Kidney (tissue), 14 donors: ENCODE data around the gene PAPOLB. TPM values are rescaled to one million over a fixed set of nuclear protein-coding genes. Genes with fewer than 3 reads are reported as not detected.

Experiments
- DNase-seq, 5 donors: peaks; one replicate each; pipeline ENCODE4 v3.0.0-alpha.2; 2013 to 2020
- FAIRE-seq: peaks from 2 replicates; lab custom pipeline; 2012; peaks lifted over from hg19 to GRCh38; lab: Jason Lieb, UNC
- H3K27ac ChIP-seq, 2 donors: one replicate each; pipeline ENCODE4 v1.7.0; 2013; ENCODE audit warnings: low read depth in 2 of 2, low read length in 2 of 2, inconsistent platforms in 1 of 2
- H3K27me3 ChIP-seq: one replicate; pipeline ENCODE4 v1.7.1; 2013; ENCODE audit warnings: low read length, inconsistent platforms; ENCODE audit not compliant: control insufficient read depth, insufficient read depth
- H3K36me3 ChIP-seq, 3 donors: one replicate each; pipeline versions ENCODE4 v1.7.0 to v1.7.1; 2013; ENCODE audit warnings: low read length in 3 of 3, control low read depth in 1 of 3, inconsistent platforms in 1 of 3; ENCODE audit not compliant: insufficient read depth in 3 of 3, control insufficient read depth in 2 of 3
- H3K4me1 ChIP-seq, 3 donors: one replicate each; pipeline versions ENCODE4 v1.7.0 to v1.7.1; 2013; ENCODE audit warnings: low read length in 3 of 3, inconsistent platforms in 1 of 3, low read depth in 1 of 3; ENCODE audit not compliant: control insufficient read depth in 2 of 3, insufficient read depth in 2 of 3
- H3K4me3 ChIP-seq, 3 donors: one replicate each; pipeline versions ENCODE4 v1.7.0 to v1.8.1; 2013; ENCODE audit warnings: low read length in 3 of 3, control low read depth in 1 of 3, inconsistent platforms in 1 of 3
- H3K9ac ChIP-seq, 3 donors: one replicate each; pipeline versions ENCODE4 v1.7.0 to v1.7.1; 2013; ENCODE audit warnings: low read length in 3 of 3, control low read depth in 1 of 3, inconsistent platforms in 1 of 3
- H3K9me3 ChIP-seq, 3 donors: one replicate each; pipeline versions ENCODE4 v1.7.0 to v1.7.1; 2013; ENCODE audit warnings: low read length in 3 of 3, control low read depth in 1 of 3, inconsistent platforms in 1 of 3; ENCODE audit not compliant: control insufficient read depth in 2 of 3, insufficient read depth in 1 of 3
- CTCF ChIP-seq: IDR thresholded peaks from 3 replicates; pipeline ENCODE4 v1.5.1; 2012; ENCODE audit warnings: mild to moderate bottlenecking, moderate library complexity, borderline replicate concordance; ENCODE audit not compliant: insufficient read depth; ENCODE audit errors: extremely low read depth
- intact Hi-C: fragments of 100-400 bp; cut with DNase I; formaldehyde crosslinking; loops from one replicate; pipeline ENCODE4 v1.11.1; 2022
- polyA plus RNA-seq: library from polyadenylated mRNA; stranded (reverse); fragments of 350-450 nt; fragmentation: Illumina TruSeq; extraction: RNeasy Lipid Tissue Mini Kit (QIAGEN cat#74804); gene quantifications from one replicate; pipeline ENCODE4 v1.2.3, GENCODE V29; 2014; ENCODE audit warnings: low read depth, low replicate concordance; ENCODE audit not compliant: insufficient read depth
- total RNA-seq: library from RNA; stranded (reverse); fragmentation: NEBNext Ultra II Directional; extraction: Animal tissue kit (Norgen Biotek cat#: 25700); gene quantifications from one replicate; pipeline ENCODE4 v1.2.1, GENCODE V29; 2021
- donor health status: control.
- donor health status: control.
- donor health status: control.
- donor health status: control.
- donor health status: control.
- donor health status: DM: yes; HTN: yes; CAD: no.
- donor health status: Normal renal cell carcinoma (clear cell type).

PAPOLB gene
- total and polyA plus RNA-seq, 2 donors from 2014 or later, result 0.06 TPM; not detected in 1

GRCh38 chr7:4841007-4841784, 20.6 kb downstream of the PAPOLB start:
- no peaks in the 10 kb centered on the region for H3K4me1 ChIP-seq
- H3K36me3 ChIP-seq, result no peaks in the 10 kb centered on the region
- TF ChIP-seq CTCF, result no peak
- no peak for FAIRE-seq
- no peaks in the 10 kb centered on the region for H3K9me3 ChIP-seq
- H3K27me3 ChIP-seq, result no peaks in the 10 kb centered on the region
- no peak overlapping the region for H3K9ac ChIP-seq
- peak in 1 of 5 donors; percentile 47 for DNase-seq
- H3K27ac ChIP-seq, result no peak overlapping the region
- intact Hi-C loops, result no loop called here
- no peak overlapping the region for H3K4me3 ChIP-seq

GRCh38 chr7:4840079-4840501, 21.7 kb downstream of the PAPOLB start:
- no peak for TF ChIP-seq CTCF
- no peaks in the 10 kb centered on the region for H3K27me3 ChIP-seq
- H3K36me3 ChIP-seq, result no peaks in the 10 kb centered on the region
- H3K4me3 ChIP-seq, result no peak overlapping the region
- no peaks in the 10 kb centered on the region for H3K9me3 ChIP-seq
- intact Hi-C loops, result no loop called here
- peak in 1 of 5 donors; percentile 35 for DNase-seq
- no peaks in the 10 kb centered on the region for H3K4me1 ChIP-seq
- H3K9ac ChIP-seq, result no peak overlapping the region
- no peak for FAIRE-seq
- H3K27ac ChIP-seq, result no peak overlapping the region

GRCh38 chr7:4838626-4839334, 23.1 kb downstream of the PAPOLB start:
- no peak for DNase-seq
- Histone ChIP-seq H3K9me3 (no peaks in the 10 kb centered on the region), H3K9ac (no peak overlapping the region), H3K4me3 (no peak overlapping the region), H3K36me3 (no peaks in the 10 kb centered on the region), H3K27ac (no peak overlapping the region), H3K4me1 (no peaks in the 10 kb centered on the region), H3K27me3 (no peaks in the 10 kb centered on the region)
- no peak for FAIRE-seq
- no peak for TF ChIP-seq CTCF
- intact Hi-C loops, result no loop called here
